CD4-positive, alpha-beta T cell (primary cell): ENCODE data around the gene PLCG2. TPM values are rescaled to one million over a fixed set of nuclear protein-coding genes. Genes with fewer than 3 reads are reported as not detected.

Experiments
- ATAC-seq: fragments of 200-7000 bp; cut with Tn5 transposase; one replicate; pipeline ENCODE4 v1.10.0; 2022; ENCODE audit warnings: mild to moderate bottlenecking; ENCODE audit not compliant: poor library complexity
- CTCF ChIA-PET: fragments of 350-600 bp; sonication (Branson Sonifier 250); formaldehyde crosslinking; loops from one replicate; lab custom pipeline; 2021; ENCODE audit warnings: antibody characterized with exemption, inconsistent platforms; lab: Charles Lee
- POLR2A ChIA-PET: fragments of 350-600 bp; sonication (Branson Sonifier 250); formaldehyde crosslinking; loops from one replicate; lab custom pipeline; 2021; ENCODE audit warnings: antibody characterized with exemption, inconsistent platforms; lab: Charles Lee
- DNase-seq, 14 experiments: peaks; one replicate each; pipeline ENCODE4 v3.0.0-alpha.2; 2013 to 2020; ENCODE audit warnings: mixed read lengths in 2 of 14
- H3K27ac ChIP-seq, 2 donors: one replicate each; pipeline versions ENCODE4 v1.5.1 to v1.7.0; 2013; ENCODE audit warnings: low read length in 2 of 2, low read depth in 1 of 2, mild to moderate bottlenecking in 1 of 2
- H3K27me3 ChIP-seq, 2 experiments: 1 replicate in 1 of 2; 2 replicates in 1 of 2; pipeline versions ENCODE4 v1.6.1 to v1.7.0; 2013; ENCODE audit warnings: low read length in 2 of 2, control low read depth in 1 of 2, mild to moderate bottlenecking in 1 of 2, moderate library complexity in 1 of 2; ENCODE audit not compliant: insufficient read depth in 2 of 2, control insufficient read depth in 1 of 2
- H3K36me3 ChIP-seq: one replicate; pipeline ENCODE4 v1.6.1; 2013; ENCODE audit warnings: low read length, control low read depth; ENCODE audit not compliant: insufficient read depth
- H3K4me1 ChIP-seq: one replicate; pipeline ENCODE4 v1.6.1; 2013; ENCODE audit warnings: low read length, control low read depth; ENCODE audit not compliant: insufficient read depth
- H3K4me3 ChIP-seq: one replicate; pipeline ENCODE4 v1.5.1; 2013; ENCODE audit warnings: mild to moderate bottlenecking, low read length, moderate library complexity
- H3K9me3 ChIP-seq, 2 experiments: 1 replicate in 1 of 2; 2 replicates in 1 of 2; pipeline versions ENCODE4 v1.6.1 to v1.7.0; 2013; ENCODE audit warnings: low read length in 2 of 2, mild to moderate bottlenecking in 2 of 2, control low read depth in 1 of 2, moderate library complexity in 1 of 2; ENCODE audit not compliant: control insufficient read depth in 1 of 2, insufficient read depth in 1 of 2
- H3K27ac Mint-ChIP-seq: one replicate; pipeline ENCODE4 v1.8.0; 2020; ENCODE audit warnings: mixed read lengths
- H3K27me3 Mint-ChIP-seq: one replicate; pipeline ENCODE4 v1.8.0; 2021; ENCODE audit warnings: mixed read lengths
- H3K36me3 Mint-ChIP-seq: one replicate; pipeline ENCODE4 v1.8.0; 2021; ENCODE audit warnings: low read depth, mixed read lengths
- H3K4me1 Mint-ChIP-seq: one replicate; pipeline ENCODE4 v1.8.0; 2021; ENCODE audit warnings: low read depth, mixed read lengths
- H3K4me3 Mint-ChIP-seq: one replicate; pipeline ENCODE4 v1.8.0; 2020; ENCODE audit warnings: mild to moderate bottlenecking, mixed read lengths
- H3K9me3 Mint-ChIP-seq: one replicate; pipeline ENCODE4 v1.8.0; 2020; ENCODE audit warnings: mixed read lengths
- CTCF ChIP-seq: fragments of 200-600 bp; IDR thresholded peaks from one replicate; pipeline ENCODE4 v1.8.0; 2022; ENCODE audit warnings: antibody characterized with exemption, mild to moderate bottlenecking
- intact Hi-C, 2 experiments: fragments of 100-400 bp; cut with DNase I in 1 of 2; cut with micrococcal nuclease in 1 of 2; formaldehyde crosslinking; loops; one replicate each; pipeline versions ENCODE4 v1.15.1 to v1.9.0; 2023 to 2025; cut with DNase I, micrococcal nuclease
- total RNA-seq, 174 experiments: library from RNA in 2 of 174; stranded (reverse) in 2 of 174; gene quantifications; one replicate each; pipeline ENCODE4 v1.2.3 and lab custom pipeline; 2021 to 2026

Gene PLCG2
- total RNA-seq, 2 experiments from 2014 or later, result 0.92 to 1.5 TPM

GRCh38 chr16:81814751-81815428 lies 35.8 kb downstream of the PLCG2 start:
- no peaks in the 10 kb centered on the region for H3K4me1 ChIP-seq
- DNase-seq (no peak), ATAC-seq (no peak)
- Mint-ChIP-seq H3K9me3 (no peaks in the 10 kb centered on the region), H3K27me3 (peaks cover 6% of the 10 kb centered on the region), H3K27ac (no peak overlapping the region), H3K4me3 (no peak overlapping the region), H3K36me3 (no peaks in the 10 kb centered on the region), H3K4me1 (no peaks in the 10 kb centered on the region)
- H3K9me3 ChIP-seq, result no peaks in the 10 kb centered on the region
- CTCF ChIA-PET, result no interaction called here
- intact Hi-C loops, result no loop called here
- TF ChIP-seq CTCF, result no peak
- H3K36me3 ChIP-seq, result no peaks in the 10 kb centered on the region
- H3K27ac ChIP-seq, result no peak overlapping the region
- H3K27me3 ChIP-seq, result no peaks in the 10 kb centered on the region
- H3K4me3 ChIP-seq, result no peak overlapping the region
- POLR2A ChIA-PET, result no interaction called here

GRCh38 chr16:81815429-81815766 lies 36.3 kb downstream of the PLCG2 start:
- Mint-ChIP-seq H3K9me3 (no peaks in the 10 kb centered on the region), H3K4me3 (no peak overlapping the region), H3K4me1 (no peaks in the 10 kb centered on the region), H3K27ac (no peak overlapping the region), H3K27me3 (peaks cover 6% of the 10 kb centered on the region), H3K36me3 (no peaks in the 10 kb centered on the region)
- H3K4me1 ChIP-seq, result no peaks in the 10 kb centered on the region
- no peak overlapping the region for H3K27ac ChIP-seq
- no peak overlapping the region for H3K4me3 ChIP-seq
- CTCF ChIA-PET, result no interaction called here
- H3K9me3 ChIP-seq, result no peaks in the 10 kb centered on the region
- H3K36me3 ChIP-seq, result no peaks in the 10 kb centered on the region
- ATAC-seq (no peak), DNase-seq (no peak)
- intact Hi-C loops, result no loop called here
- TF ChIP-seq CTCF, result no peak
- POLR2A ChIA-PET, result no interaction called here
- no peaks in the 10 kb centered on the region for H3K27me3 ChIP-seq

GRCh38 chr16:81816351-81816750 lies 37.3 kb downstream of the PLCG2 start:
- H3K36me3 ChIP-seq, result no peaks in the 10 kb centered on the region
- Mint-ChIP-seq H3K9me3 (no peaks in the 10 kb centered on the region), H3K27ac (no peak overlapping the region), H3K4me3 (no peak overlapping the region), H3K4me1 (no peaks in the 10 kb centered on the region), H3K36me3 (no peaks in the 10 kb centered on the region), H3K27me3 (peaks cover 6% of the 10 kb centered on the region)
- intact Hi-C loops, result no loop called here
- no peaks in the 10 kb centered on the region for H3K27me3 ChIP-seq
- no peak for ATAC-seq
- ChIA-PET POLR2A (no interaction called here), CTCF (no interaction called here)
- H3K27ac ChIP-seq, result no peak overlapping the region
- no peaks in the 10 kb centered on the region for H3K4me1 ChIP-seq
- no peak overlapping the region for H3K4me3 ChIP-seq
- no peaks in the 10 kb centered on the region for H3K9me3 ChIP-seq
- TF ChIP-seq CTCF, result no peak
- DNase-seq, result no peak
